Measurements from ENCODE around the gene XPO4.

Gene XPO4

GRCh38 chr13:20729633-20730585, 172.6 kb downstream of the XPO4 start:
- Histone ChIP-seq H4K20me1 (ENCODE audit: insufficient read depth) (no peaks in the 10 kb centered on the region), H3K4me2 (no peak overlapping the region), H3K27ac (no peak overlapping the region), H3K36me3 (ENCODE audit: insufficient read depth) (no peaks in the 10 kb centered on the region), H3K9ac (no peak overlapping the region), H3K27me3 (ENCODE audit: insufficient read depth, low read depth) (no peaks in the 10 kb centered on the region), H3K4me3 (IDR thresholded peaks at IDR 0.05; ENCODE audit: insufficient read depth, low read depth, low read length) (no peak overlapping the region), H3K4me1 (ENCODE audit: low read depth, poor library complexity, severe bottlenecking) (no peaks in the 10 kb centered on the region), H3K79me2 (ENCODE audit: insufficient read depth, low read depth) (no peaks in the 10 kb centered on the region), H2AFZ (ENCODE audit: low read depth) (no peak overlapping the region)
- TF ChIP-seq CTCF (conservative IDR thresholded peaks at IDR 0.05; ENCODE audit: low read depth, low read length): no peak

- no peak overlapping the region for H3K9ac ChIP-seq
- H3K4me2 ChIP-seq: no peak overlapping the region
- no peaks in the 10 kb centered on the region for H3K4me1 ChIP-seq (ENCODE audit: low read depth, poor library complexity, severe bottlenecking)
- H2AFZ ChIP-seq (ENCODE audit: low read depth): no peak overlapping the region
- no peaks in the 10 kb centered on the region for H3K79me2 ChIP-seq (ENCODE audit: insufficient read depth, low read depth)
- H3K27me3 ChIP-seq (ENCODE audit: insufficient read depth, low read depth): no peaks in the 10 kb centered on the region
- no peaks in the 10 kb centered on the region for H3K36me3 ChIP-seq (ENCODE audit: insufficient read depth)
- no peak for TF ChIP-seq CTCF (conservative IDR thresholded peaks at IDR 0.05; ENCODE audit: low read depth, low read length)
- no peak overlapping the region for H3K4me3 ChIP-seq (IDR thresholded peaks at IDR 0.05; ENCODE audit: insufficient read depth, low read depth, low read length)
- no peaks in the 10 kb centered on the region for H4K20me1 ChIP-seq (ENCODE audit: insufficient read depth)
- H3K27ac ChIP-seq: no peak overlapping the region
Observed at GRCh38 chr13:20728579-20729311, 173.8 kb downstream of the XPO4 start.

GRCh38 chr13:20727856-20728255, 174.7 kb downstream of the XPO4 start:
- Histone ChIP-seq H3K27me3 (ENCODE audit: insufficient read depth, low read depth) (no peaks in the 10 kb centered on the region), H3K4me3 (IDR thresholded peaks at IDR 0.05; ENCODE audit: insufficient read depth, low read depth, low read length) (no peak overlapping the region), H3K9ac (no peak overlapping the region), H4K20me1 (ENCODE audit: insufficient read depth) (no peaks in the 10 kb centered on the region), H3K36me3 (ENCODE audit: insufficient read depth) (no peaks in the 10 kb centered on the region), H3K4me2 (no peak overlapping the region), H3K27ac (no peak overlapping the region), H3K4me1 (ENCODE audit: low read depth, poor library complexity, severe bottlenecking) (no peaks in the 10 kb centered on the region), H3K79me2 (ENCODE audit: insufficient read depth, low read depth) (no peaks in the 10 kb centered on the region), H2AFZ (ENCODE audit: low read depth) (no peak overlapping the region)
- no peak for TF ChIP-seq CTCF (conservative IDR thresholded peaks at IDR 0.05; ENCODE audit: low read depth, low read length)
